NOMO-1 (cell line): ENCODE results near the gene POLRMT.
"Not testable (repeated sequence)": the region's sequence is repeated elsewhere in the genome, so short reads cannot be mapped to it uniquely, and the experiment has no call there.

ENCODE experiments used
- DNase-seq, 2 experiments: peaks; one replicate each; lab custom pipeline; 2025; ENCODE audit not compliant: unreplicated experiment in 2 of 2; lab: John Stamatoyannopoulos, UW

Gene POLRMT

DNA sequence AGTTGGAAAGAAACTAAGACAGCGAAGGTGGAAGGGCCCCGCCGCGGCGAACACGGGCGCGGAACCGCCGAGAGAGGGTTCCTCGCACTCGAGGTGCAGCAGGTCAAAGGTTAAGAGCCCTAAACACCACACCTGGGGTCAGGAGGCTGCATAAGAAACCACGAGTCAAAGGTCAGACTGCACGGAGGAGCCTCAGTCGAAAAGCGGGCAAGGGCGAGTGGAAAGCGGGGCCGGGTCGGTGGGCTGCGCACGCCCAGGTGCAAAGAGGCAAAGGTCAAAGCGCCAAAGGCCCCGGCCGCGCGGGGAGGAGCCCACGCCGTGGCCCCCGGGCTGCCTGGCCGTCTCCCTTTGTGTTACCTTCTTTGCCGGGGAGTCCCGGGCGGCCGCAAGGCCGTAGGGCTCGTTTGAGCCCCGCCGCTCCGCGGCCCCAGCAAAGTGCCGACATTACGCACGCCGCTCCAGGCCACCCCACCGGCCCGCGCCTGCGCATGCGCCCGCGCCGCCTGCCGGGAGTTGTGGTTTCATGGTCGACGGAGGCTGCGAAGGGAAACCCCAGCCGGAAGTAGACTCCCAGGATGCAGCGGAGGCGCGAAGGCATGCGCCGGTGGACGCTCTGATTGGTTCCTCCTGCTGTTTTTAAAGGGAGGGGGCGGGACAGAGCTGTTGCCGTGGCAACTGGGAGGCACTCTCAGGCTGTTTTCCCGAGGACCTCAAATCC, at the start of gene POLRMT:
Gene POLRMT, minus strand, starts transcription at position 470 of the 718 bp plus-strand sequence. Its CDS starts 25 bp downstream, at position 445.
- DNase-seq: peak; percentile 93 to 94

DNA sequence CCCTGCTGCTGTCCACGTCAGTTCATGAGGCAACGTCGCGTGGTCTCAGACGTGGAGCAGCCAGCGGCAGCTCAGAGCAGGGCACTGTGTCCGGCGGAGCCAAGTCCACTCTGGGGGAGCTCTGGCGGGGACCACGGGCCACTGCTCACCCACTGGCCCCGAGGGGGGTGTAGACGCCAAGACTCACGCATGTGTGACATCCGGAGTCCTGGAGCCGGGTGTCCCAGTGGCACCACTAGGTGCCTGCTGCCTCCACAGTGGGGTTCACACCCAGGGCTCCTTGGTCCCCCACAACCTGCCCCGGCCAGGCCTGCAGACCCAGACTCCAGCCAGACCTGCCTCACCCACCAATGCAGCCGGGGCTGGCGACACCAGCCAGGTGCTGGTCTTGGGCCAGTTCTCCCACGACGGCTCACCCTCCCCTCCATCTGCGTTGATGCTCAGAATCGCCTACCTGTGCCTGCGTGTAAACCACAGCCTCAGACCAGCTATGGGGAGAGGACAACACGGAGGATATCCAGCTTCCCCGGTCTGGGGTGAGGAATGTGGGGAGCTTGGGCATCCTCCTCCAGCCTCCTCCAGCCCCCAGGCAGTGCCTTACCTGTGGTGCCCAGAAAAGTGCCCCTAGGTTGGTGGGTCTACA, 49.5 kb upstream of the POLRMT start:
- DNase-seq: no peak

DNA sequence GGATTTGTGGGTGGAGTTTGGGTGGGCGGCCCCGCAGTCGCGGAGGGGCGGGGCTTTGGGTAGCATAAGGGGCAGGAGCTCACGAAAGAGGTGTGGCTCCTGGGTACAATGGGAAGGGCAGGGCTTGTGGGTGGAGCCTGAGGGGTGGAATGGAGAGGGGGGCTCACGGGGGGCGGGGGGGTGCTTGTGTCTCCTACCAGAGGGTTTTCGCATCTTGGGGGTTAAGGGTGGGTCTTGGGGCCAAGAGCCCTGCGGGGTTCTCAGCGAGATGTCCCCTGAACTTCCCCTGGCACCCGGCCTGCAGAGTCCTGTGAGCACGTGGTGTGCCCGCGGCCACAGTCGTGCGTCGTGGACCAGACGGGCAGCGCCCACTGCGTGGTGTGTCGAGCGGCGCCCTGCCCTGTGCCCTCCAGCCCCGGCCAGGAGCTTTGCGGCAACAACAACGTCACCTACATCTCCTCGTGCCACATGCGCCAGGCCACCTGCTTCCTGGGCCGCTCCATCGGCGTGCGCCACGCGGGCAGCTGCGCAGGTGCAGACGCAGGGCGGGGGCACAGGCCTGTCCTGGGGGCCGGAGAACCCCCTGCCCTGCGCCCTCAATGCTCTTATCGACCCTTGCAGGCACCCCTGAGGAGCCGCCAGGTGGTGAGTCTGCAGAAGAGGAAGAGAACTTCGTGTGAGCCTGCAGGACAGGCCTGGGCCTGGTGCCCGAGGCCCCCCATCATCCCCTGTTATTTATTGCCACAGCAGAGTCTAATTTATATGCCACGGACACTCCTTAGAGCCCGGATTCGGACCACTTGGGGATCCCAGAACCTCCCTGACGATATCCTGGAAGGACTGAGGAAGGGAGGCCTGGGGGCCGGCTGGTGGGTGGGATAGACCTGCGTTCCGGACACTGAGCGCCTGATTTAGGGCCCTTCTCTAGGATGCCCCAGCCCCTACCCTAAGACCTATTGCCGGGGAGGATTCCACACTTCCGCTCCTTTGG, 48.0 kb upstream of the POLRMT start:
- DNase-seq: peak in 1 of 2 experiments; percentile 91

DNA sequence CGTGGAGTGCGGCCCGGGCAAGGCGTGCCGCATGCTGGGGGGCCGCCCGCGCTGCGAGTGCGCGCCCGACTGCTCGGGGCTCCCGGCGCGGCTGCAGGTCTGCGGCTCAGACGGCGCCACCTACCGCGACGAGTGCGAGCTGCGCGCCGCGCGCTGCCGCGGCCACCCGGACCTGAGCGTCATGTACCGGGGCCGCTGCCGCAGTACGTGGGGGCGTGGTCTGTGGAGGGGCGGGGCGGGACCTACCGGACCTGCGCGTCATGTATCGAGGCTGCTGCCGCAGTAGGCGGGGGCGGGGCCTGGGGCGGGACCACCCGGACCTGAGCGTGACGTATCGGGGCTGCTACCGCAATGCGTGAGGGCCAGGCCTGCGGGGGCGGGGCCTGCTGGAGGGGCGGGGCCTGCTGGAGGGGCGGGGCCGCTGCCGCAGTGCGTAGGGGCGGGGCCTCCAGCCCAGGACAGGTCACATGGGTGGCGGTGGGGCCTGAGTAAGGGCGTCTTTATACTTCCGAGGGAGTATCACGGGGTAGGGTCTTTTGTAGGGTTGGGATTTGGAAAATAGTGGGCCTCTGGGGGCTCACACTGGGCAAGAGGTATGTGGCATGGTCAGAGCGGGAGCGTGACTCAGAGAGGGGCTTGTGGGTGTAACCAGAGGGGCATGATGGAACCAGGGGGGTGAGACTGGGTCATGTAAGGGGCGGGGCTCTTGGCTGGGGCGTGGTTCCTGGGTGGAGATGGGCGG, 47.1 kb upstream of the POLRMT start:
- DNase-seq: peak; percentile 95 to 98

DNA sequence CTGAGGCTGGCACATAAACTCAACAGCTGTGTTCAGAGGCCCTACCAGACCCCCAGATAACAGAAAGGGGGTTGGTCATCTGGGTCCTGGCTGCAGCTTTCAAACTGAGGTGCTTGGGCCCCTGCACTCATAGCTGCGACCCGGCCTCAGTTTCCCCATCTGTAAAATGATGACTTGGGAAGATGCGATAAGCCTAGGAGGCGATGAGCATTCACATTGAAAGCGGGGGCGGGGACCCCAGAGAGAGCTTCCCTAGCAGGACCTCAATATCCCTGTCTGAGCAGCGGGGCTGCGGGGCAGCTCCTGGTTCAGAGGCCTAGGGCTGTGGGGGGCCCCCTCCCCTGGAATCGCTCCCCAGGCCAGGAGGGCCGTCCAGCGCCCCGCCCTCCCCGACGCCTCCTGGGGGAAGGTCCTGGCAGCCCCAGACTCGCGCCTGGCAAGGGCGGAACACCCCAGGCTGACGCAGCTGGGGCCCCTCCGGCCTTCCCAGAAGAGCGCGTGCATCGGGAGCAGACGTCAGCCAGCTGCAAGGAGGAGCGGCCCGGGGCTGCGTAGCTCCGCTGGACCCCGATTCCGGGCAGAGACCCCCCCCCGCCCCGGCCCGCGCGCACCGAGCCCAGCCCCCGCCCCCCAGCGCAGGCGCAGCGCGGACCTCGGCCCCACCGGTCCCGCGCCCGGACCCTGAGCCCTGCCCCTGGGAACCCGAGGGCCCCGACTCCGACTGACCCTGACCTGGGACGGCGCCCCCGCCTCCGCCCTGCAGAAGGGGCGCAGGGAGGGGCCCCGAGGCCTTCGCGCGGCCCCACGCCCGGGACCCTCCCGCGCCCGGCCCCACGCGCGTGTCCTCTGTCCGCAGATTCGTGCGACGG, 46.3 kb upstream of the POLRMT start:
- peak; percentile 22 to 24 for DNase-seq

DNA sequence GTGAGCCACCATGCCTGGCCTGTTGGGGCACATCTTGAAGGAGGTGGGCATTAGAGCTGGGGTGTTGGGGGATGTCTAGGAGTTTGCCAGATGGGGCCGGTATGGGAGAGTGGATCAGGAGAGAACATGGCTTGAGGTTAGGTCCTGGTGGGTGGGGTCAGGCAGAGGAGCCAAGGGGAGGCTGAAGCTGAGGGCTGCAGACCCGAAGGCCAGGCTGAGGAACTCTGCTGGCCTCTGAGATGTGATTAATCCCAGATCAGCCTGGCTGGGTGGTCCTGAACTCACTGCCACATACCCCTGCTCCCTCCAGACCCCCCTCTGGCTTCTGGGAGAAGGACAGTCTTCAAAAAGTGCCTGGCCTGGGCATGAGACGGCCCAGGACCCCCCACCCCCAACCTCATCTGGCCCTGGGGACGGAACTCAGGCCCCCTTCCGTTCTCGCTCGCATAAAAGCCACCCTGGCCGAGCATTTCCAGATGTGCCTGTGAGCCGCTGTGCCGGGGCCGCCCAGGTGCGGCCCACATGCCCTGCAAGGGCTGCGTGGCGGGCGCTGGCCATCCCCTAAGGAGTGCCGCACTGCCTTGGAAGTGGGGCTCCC, 45.6 kb upstream of the POLRMT start:
- DNase-seq: no peak

DNA sequence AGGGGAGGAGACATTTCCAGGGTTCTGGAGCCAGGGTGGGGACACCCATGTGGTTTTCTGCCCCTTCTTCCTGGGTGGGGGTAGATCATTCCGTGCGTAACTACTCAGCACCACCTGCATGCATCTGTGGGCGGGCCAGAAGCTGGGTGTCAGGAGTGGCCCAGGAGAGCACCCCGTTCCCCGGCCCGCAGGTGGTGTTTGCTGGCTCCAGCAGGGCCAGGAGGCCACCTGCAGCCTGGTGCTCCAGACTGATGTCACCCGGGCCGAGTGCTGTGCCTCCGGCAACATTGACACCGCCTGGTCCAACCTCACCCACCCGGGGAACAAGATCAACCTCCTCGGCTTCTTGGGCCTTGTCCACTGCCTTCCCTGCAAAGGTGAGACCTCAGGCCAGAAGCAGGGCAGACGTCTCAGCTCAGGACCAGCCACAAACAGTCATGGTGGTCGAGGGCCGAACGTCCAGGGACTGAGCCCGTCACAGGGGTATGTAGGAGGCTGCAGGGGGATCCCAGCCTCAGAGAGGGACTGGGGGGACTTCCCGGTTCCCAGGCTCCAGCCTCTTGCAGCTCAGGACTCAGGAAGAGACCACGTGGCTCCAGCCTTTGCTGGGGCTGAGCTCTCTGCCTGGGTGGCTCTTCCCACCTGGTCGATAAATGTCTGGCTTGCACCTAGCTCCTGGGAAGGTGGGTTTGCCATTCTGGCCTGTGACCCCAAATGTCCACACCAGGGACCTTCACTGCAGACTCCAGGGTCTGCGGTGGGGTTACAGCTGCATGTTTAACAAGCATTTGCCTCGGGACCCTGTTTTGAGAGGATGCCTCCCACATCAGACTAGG, 44.5 kb upstream of the POLRMT start:
- DNase-seq: no peak

DNA sequence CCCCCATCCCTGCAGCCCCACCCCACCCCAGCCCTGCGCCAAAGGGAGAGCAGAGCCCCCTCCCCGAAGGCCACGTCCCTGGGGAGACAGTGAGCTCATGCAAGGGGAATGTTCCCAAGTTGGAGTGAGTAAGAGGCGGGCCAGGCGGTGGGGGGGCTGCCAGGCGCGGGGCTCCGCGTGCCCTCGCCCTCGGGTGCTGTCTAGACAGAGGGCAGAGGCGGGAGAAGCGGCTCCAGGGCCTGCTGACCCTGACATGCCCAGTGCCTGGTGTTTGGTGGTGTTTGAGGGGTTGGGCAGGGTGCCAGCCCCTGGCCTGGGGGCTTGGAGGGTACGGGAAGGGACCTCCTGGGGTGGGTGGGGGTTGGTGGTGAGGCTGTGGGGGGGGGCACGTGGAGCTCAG, 43.9 kb upstream of the POLRMT start:
- no peak for DNase-seq

DNA sequence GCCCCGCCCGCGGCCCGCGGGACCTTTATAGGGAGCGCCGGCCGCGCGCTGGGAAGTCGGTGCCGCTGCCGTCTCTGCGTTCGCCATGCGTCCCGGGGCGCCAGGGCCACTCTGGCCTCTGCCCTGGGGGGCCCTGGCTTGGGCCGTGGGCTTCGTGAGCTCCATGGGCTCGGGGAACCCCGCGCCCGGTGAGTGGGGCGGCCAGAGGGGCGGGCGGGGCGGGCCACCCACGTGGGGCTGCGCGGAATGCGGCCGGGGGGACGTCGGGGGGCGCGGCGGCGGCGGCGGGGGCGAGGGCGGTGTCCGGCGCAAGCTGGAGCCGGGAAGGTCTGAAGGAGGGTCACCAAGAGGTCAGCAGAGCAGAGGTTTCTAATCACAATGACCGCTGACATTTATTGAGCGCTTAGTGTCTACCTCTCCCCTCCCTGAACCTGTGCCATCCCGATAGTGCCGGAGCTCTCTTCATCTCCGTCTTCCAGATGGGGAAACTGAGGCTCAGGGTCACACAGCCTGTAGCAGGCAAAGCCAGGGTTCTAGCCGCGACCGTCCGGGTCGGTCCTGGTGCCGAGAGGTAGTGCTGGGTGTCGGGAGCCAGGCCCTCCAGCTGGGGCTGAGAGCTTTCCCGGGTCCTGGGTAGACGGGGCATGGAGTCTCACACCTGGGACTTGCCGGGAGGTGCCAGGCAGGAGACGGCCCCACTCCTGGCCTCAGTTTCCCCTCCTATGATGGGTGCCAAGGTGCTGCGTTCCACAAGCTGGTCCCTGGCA, 43.2 kb upstream of the POLRMT start, which contains the start of gene FSTL3:
Gene FSTL3, plus strand, starts transcription at position 54 of the 767 bp plus-strand sequence. Its CDS starts 32 bp downstream, at position 86.
- no peak for DNase-seq

DNA sequence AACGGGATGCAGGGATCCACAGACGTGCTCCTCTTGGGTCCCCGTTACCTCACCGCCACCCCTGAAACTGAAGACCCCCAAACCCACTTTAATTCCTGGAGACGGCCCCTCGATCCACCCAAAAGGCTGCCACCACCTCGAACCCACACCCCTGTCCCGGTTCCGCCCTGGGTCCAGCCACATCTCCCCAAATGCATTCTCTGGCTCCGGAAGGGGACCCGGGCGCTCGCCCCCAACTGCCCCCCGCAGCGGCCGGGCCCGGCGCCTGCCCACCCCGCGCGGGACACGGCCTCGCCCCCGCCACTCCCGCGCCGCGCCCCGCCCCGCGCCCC, 42.6 kb upstream of the POLRMT start:
- no peak for DNase-seq

DNA sequence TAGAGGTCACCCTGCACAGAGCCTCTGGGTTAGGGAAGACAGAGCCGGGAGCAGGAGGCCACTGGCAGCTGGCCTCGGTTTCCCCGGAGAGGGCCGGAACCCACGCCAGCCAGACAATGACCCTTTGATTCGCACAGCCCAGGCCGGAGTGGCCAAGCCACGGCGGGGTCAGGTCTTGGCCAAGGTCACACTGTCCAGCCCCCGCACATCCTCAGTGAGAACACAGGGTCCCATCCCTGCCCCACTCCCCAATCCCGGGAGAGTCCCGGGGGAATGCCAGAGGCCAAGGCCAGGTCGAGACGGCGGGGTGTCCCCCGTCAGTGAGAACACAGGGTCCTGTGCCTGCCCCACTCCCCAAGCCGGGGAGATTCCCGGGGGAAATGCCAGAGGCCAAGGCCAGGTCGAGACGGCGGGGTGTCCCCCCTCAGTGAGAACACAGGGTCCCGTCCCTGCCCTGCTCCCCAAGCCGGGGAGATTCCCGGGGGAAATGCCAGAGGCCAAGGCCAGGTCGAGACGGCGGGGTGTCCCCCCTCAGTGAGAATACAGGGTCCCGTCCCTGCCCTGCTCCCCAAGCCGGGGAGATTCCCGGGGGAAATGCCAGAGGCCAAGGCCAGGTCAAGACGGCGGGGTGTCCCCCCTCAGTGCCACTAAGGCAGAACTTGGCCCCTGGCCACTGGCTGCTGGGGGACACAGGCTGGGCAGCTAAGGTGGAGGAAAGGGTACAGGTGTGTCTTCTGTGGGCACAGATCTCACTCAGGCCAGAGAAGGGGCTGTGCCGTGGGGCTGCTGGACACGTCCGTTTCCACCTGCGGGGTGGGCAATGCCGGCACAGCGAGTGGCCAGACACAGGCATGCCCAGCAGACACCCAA, 41.2 kb upstream of the POLRMT start:
- DNase-seq: no peak

DNA sequence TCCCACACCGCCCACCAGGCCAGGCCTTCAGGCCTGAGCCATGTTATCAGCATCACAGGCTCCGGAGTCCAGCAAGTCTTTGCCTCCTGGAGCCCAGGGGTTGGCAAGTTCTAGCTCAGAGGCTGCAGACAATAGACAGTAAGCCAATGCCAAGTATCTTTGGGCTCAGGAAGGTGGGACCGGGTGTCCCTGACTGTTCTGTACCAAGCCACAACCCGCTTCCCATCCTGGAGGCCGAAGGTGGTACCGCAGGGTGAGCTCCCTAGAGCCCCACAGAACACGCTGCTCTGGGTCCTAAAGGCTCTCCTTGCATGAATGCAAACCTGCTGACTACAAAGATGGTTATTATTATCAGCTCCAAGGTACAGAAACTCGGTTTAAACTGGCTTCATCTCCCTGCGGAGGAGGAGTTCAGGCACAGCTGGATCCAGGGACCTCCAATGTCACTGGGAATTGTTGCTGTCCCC, 37.3 kb upstream of the POLRMT start:
- DNase-seq: no peak

DNA sequence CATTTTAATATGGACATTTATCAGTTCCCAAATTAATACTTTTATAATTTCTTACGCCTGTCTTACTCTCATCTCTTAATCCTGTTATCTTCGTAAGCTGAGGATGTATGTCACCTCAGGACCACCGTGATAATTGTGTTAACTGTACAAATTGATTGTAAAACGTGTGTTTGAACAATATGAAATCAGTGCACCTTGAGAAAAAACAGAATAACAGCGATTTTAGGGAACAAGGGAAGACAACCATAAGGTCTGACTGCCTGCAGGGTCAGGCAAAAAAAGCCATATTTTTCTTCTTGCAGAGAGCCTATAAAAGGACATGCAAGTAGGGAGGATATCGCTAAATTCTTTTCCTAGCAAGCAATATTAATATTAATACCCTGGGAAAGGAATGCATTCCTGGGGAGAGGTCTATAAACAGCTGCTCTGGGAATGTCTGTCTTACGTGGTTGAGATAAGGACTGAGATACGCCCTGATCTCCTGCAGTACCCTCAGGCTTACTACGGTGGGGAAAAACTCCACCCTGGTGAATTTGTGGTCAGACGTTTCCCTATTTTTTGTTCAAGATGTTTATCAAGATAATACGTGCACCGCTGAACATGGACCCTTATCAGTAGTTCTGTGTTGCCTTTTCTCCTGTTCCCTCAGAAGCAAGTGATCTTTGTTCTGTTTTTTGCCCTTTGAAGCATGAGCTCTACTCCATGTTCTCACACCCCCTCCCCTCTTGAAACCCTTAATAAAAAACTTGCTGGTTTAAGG, 35.5 kb upstream of the POLRMT start:
- DNase-seq: not testable (repeated sequence)

DNA sequence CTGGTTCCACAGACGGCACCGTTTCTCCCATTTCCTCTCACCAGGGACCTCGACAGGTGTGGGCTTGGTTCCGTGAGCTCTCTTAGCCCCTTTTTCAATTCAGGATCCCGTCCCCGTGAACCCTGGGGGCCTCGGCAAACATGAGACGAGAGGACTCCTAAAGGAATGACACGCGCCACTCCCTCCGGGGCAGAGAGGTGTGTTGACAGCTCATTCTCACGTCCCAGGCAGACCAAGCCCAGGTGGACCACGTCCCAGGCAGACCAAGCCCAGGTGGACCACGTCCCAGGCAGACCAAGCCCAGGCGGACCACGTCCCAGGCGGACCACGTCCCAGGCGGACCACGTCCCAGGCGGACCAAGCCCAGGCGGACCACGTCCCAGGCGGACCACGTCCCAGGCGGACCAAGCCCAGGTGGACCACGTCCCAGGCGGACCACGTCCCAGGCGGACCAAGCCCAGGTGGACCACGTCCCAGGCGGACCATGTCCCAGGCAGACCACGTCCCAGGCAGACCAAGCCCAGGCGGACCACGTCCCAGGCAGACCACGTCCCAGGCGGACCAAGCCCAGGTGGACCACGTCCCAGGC, 33.7 kb upstream of the POLRMT start:
- DNase-seq: not testable (repeated sequence)

DNA sequence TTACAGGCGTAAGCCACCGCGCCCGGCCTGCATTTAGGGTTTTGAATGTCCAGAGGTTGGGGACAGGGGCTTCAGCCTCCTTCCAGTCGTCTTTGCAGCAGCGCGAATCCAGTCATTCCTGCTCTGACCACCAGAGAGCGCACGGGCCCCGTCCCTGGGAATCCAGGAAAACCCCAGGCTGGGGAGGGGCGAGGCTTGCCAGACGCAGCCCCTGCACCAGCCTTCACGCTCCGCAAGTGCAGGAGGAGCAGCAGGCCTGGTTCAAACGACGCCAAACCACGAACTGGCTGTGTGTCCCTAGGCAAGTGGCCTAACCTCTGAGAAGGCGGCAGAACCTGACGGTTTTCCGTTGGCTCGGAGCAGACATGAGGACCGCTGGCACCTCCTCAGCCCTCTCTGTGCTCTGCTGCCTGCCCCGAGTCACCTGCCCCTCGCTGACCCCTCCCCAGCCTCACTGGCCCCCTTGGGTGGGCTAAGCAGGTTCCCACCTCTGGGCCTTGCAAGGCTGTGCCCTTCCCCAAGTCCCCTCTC, 31.6 kb upstream of the POLRMT start:
- peak; percentile 63 to 69 for DNase-seq
